NCI-H1436 (cell line): ENCODE measurements around the gene TBX18.

Experiments used
- DNase-seq: peaks from one replicate; lab custom pipeline; 2025; lab: John Stamatoyannopoulos, UW

TBX18 gene

GRCh38 chr6:84772428-84773132 lies 8.2 kb upstream of the TBX18 start:
- DNase-seq = no peak

- no peak for DNase-seq
Measured at GRCh38 chr6:84771756-84772356, 7.5 kb upstream of the TBX18 start.

GRCh38 chr6:84771125-84771755 lies 6.8 kb upstream of the TBX18 start:
- DNase-seq = no peak

GRCh38 chr6:84770521-84770920 lies 6.1 kb upstream of the TBX18 start:
- DNase-seq = no peak

- DNase-seq = no peak
Measured at GRCh38 chr6:84769306-84769705, 4.9 kb upstream of the TBX18 start.

- DNase-seq = no peak
Measured at GRCh38 chr6:84768442-84769174, 4.2 kb upstream of the TBX18 start.

- no peak for DNase-seq
Measured at GRCh38 chr6:84767526-84768201, 3.3 kb upstream of the TBX18 start.

- DNase-seq = no peak
Measured at GRCh38 chr6:84766799-84767525, 2.6 kb upstream of the TBX18 start.

GRCh38 chr6:84766118-84766798 lies 1.9 kb upstream of the TBX18 start:
- DNase-seq = no peak

GRCh38 chr6:84763886-84764331 lies 489 bp downstream of the TBX18 start:
- DNase-seq = no peak

- DNase-seq = no peak
Measured at GRCh38 chr6:84763003-84763885, 1.2 kb downstream of the TBX18 start.

GRCh38 chr6:84762220-84763002 lies 2.0 kb downstream of the TBX18 start:
- no peak for DNase-seq

- DNase-seq = no peak
Measured at GRCh38 chr6:84758486-84758885, 5.9 kb downstream of the TBX18 start.

GRCh38 chr6:84756877-84757276 lies 7.5 kb downstream of the TBX18 start:
- no peak for DNase-seq

GRCh38 chr6:84756466-84756865 lies 7.9 kb downstream of the TBX18 start:
- no peak for DNase-seq

- DNase-seq = no peak
Measured at GRCh38 chr6:84753173-84753572, 11.2 kb downstream of the TBX18 start.

- no peak for DNase-seq
Measured at GRCh38 chr6:84752118-84752850, 12.1 kb downstream of the TBX18 start.

- DNase-seq = no peak
Measured at GRCh38 chr6:84749181-84749580, 15.2 kb downstream of the TBX18 start.
